Peyer's patch (tissue), 4 donors: Measurements from ENCODE around the gene SEPTIN10.

Experiments
- CTCF ChIP-seq, 6 experiments: fragments of 450-650 bp in 4 of 6; fragments of 200-600 bp in 2 of 6; sonication (generic) in 1 of 6; IDR thresholded peaks; one replicate each; pipeline ENCODE4 v1.5.1; 2017 to 2019; ENCODE audit warnings: antibody characterized with exemption in 6 of 6, mild to moderate bottlenecking in 3 of 6, moderate library complexity in 1 of 6
- POLR2A ChIP-seq, 2 donors: fragments of 450-650 bp; IDR thresholded peaks; one replicate each; pipeline ENCODE4 v1.5.1; 2017; ENCODE audit warnings: antibody characterized with exemption in 2 of 2, mild to moderate bottlenecking in 2 of 2, moderate library complexity in 2 of 2

- TF ChIP-seq POLR2A (IDR thresholded peaks at IDR 0.05) (no peak), CTCF (IDR thresholded peaks at IDR 0.05) (no peak)
Measured at GRCh38 chr2:109523121-109523520, 90.6 kb downstream of the SEPTIN10 start.
